Measurements from ENCODE around the gene ACAP3. TPM values are rescaled to one million over a fixed set of nuclear protein-coding genes. Genes with fewer than 3 reads are reported as not detected.

Gene ACAP3
- total and polyA plus RNA-seq, 2 donors (not counting 3 experiments of a cell fraction or from before 2014, with no cell fraction given) = 27.8 to 39.0 TPM

GRCh38 chr1:1335283-1335682 lies 27.6 kb upstream of the ACAP3 start:
- DNase-seq (ENCODE audit: low read depth, low spot score) = no peak
- intact Hi-C loops (cut with micrococcal nuclease) = no loop called here
- Histone ChIP-seq H2AFZ (ENCODE audit: low read depth, low read length) (no peak overlapping the region), H3K9me1 (replicated peaks; ENCODE audit: control insufficient read depth, extremely low read depth, insufficient read depth, low read length) (no peaks in the 10 kb centered on the region), H3K27me3 (ENCODE audit: control insufficient read depth in 2 of 2, insufficient read depth in 2 of 2, low read length in 2 of 2) (no peaks in the 10 kb centered on the region), H3K27ac (ENCODE audit: insufficient read depth, low read depth, low read length) (no peak overlapping the region), H3K4me1 (ENCODE audit: control insufficient read depth, extremely low read depth, insufficient read depth, low read length) (no peaks in the 10 kb centered on the region), H4K20me1 (replicated peaks; ENCODE audit: control insufficient read depth, extremely low read depth, insufficient read depth, low read length) (no peaks in the 10 kb centered on the region), H3K79me2 (ENCODE audit: control insufficient read depth, insufficient read depth, low read length) (no peaks in the 10 kb centered on the region), H3K9ac (replicated peaks; ENCODE audit: extremely low read depth, insufficient read depth, low read length) (no peak overlapping the region), H3K4me2 (ENCODE audit: insufficient read depth, low read length) (no peak overlapping the region), H3K9me3 (replicated peaks; ENCODE audit: control insufficient read depth, insufficient read depth, low read length) (no peaks in the 10 kb centered on the region), H3K36me3 (ENCODE audit: control insufficient read depth in 2 of 2, extremely low read depth in 1 of 2, insufficient read depth in 2 of 2, low read length in 2 of 2) (peaks cover 0 to 10% of the 10 kb centered on the region in 2 experiments), H3K4me3 (replicated peaks in 1 of 3; ENCODE audit: insufficient read depth in 1 of 3, low read depth in 1 of 3, low read length in 3 of 3) (no peak overlapping the region)
- dilution Hi-C loops (cut with MboI; ENCODE audit: extremely low pct_ligation_motif_present, low sequenced_read_pairs) = no loop called here
- no peak for FAIRE-seq
- TF ChIP-seq POLR2A (IDR thresholded peaks at IDR 0.05; ENCODE audit: low read depth, low read length) (no peak), JUN (IDR thresholded peaks at IDR 0.05; ENCODE audit: borderline replicate concordance, insufficient read depth, insufficient read length, low read depth) (no peak), CTCF (IDR thresholded peaks at IDR 0.05; ENCODE audit: extremely low read depth in 1 of 2, insufficient read depth in 1 of 2, low read depth in 1 of 2, low read length in 2 of 2) (no peak)
- ChIA-PET POLR2A (no interaction called here), CTCF (interaction anchor here (0.9 kb wide), 1 partner anchor 169 kb away, joined by 3 read pairs; no protein-coding TSS in a partner anchor)
- TSS peak; percentile 50 for BruUV-seq (replicated peaks)

GRCh38 chr1:1334835-1335234 lies 27.1 kb upstream of the ACAP3 start:
- H3K9ac ChIP-seq (replicated peaks; ENCODE audit: extremely low read depth, insufficient read depth, low read length) = no peak overlapping the region
- no peak overlapping the region for H3K4me3 ChIP-seq (replicated peaks in 1 of 3; ENCODE audit: insufficient read depth in 1 of 3, low read depth in 1 of 3, low read length in 3 of 3)
- no peak for TF ChIP-seq EZH2 (IDR thresholded peaks at IDR 0.05; ENCODE audit: borderline replicate concordance, low read depth, low read length, severe bottlenecking)
- no peak for TF ChIP-seq MAX (IDR thresholded peaks at IDR 0.05; ENCODE audit: insufficient read depth, insufficient read length)
- no peak for TF ChIP-seq FOS (IDR thresholded peaks at IDR 0.05; ENCODE audit: borderline replicate concordance, insufficient read depth, low read length)
- TF ChIP-seq POLR2A (IDR thresholded peaks at IDR 0.05; ENCODE audit: low read depth, low read length) = no peak
- no peak for TF ChIP-seq JUN (IDR thresholded peaks at IDR 0.05; ENCODE audit: borderline replicate concordance, insufficient read depth, insufficient read length, low read depth)
- no peak for TF ChIP-seq MYC (IDR thresholded peaks at IDR 0.05; ENCODE audit: low read depth, low read length)
- no peak for TF ChIP-seq CTCF (IDR thresholded peaks at IDR 0.05; ENCODE audit: extremely low read depth in 1 of 2, insufficient read depth in 1 of 2, low read depth in 1 of 2, low read length in 2 of 2)
- TF ChIP-seq POLR2AphosphoS5 (IDR thresholded peaks at IDR 0.05; ENCODE audit: insufficient read depth, low read depth, low read length) = no peak
- no peak for TF ChIP-seq GATA2 (IDR thresholded peaks at IDR 0.05; ENCODE audit: insufficient read depth, insufficient read length, low read depth, low read length)
- FAIRE-seq = no peak
- H3K4me2 ChIP-seq (ENCODE audit: insufficient read depth, low read length) = no peak overlapping the region
- no peaks in the 10 kb centered on the region for H3K27me3 ChIP-seq (ENCODE audit: control insufficient read depth in 2 of 2, insufficient read depth in 2 of 2, low read length in 2 of 2)
- H3K9me1 ChIP-seq (replicated peaks; ENCODE audit: control insufficient read depth, extremely low read depth, insufficient read depth, low read length) = no peaks in the 10 kb centered on the region
- no peak overlapping the region for H2AFZ ChIP-seq (ENCODE audit: low read depth, low read length)
- ChIA-PET POLR2A (no interaction called here), CTCF (interaction anchor here (0.9 kb wide), 1 partner anchor 170 kb away, joined by 3 read pairs; no protein-coding TSS in a partner anchor)
- no TSS peak for BruUV-seq (replicated peaks)
- dilution Hi-C loops (cut with MboI; ENCODE audit: extremely low pct_ligation_motif_present, low sequenced_read_pairs) (no loop called here), intact Hi-C loops (cut with micrococcal nuclease) (no loop called here)
- no peaks in the 10 kb centered on the region for H3K4me1 ChIP-seq (ENCODE audit: control insufficient read depth, extremely low read depth, insufficient read depth, low read length)
- DNase-seq (ENCODE audit: low read depth, low spot score) = no peak
- H3K79me2 ChIP-seq (ENCODE audit: control insufficient read depth, insufficient read depth, low read length) = no peaks in the 10 kb centered on the region
- H3K9me3 ChIP-seq (replicated peaks; ENCODE audit: control insufficient read depth, insufficient read depth, low read length) = no peaks in the 10 kb centered on the region
- H3K27ac ChIP-seq (ENCODE audit: insufficient read depth, low read depth, low read length) = no peak overlapping the region
- H4K20me1 ChIP-seq (replicated peaks; ENCODE audit: control insufficient read depth, extremely low read depth, insufficient read depth, low read length) = no peaks in the 10 kb centered on the region
- H3K36me3 ChIP-seq (ENCODE audit: control insufficient read depth in 2 of 2, extremely low read depth in 1 of 2, insufficient read depth in 2 of 2, low read length in 2 of 2) = peaks cover 0 to 8% of the 10 kb centered on the region in 2 experiments

Measured in endothelial cell of umbilical vein (primary cell).